Osteoblast (primary cell): ENCODE data around the gene GDPD5. TPM values are rescaled to one million over a fixed set of nuclear protein-coding genes. Genes with fewer than 3 reads are reported as not detected.

Experiments
- DNase-seq: peaks from one replicate; pipeline ENCODE4 v3.0.0; 2011; ENCODE audit warnings: low spot score, mixed read lengths; ENCODE audit not compliant: insufficient read length; ENCODE audit errors: missing footprints
- H2AFZ ChIP-seq: 2 replicates; pipeline ENCODE4 v1.6.0; 2011; ENCODE audit warnings: mild to moderate bottlenecking, low read length
- H3K27ac ChIP-seq: 2 replicates; pipeline ENCODE4 v1.5.1; 2011; ENCODE audit warnings: mild to moderate bottlenecking, low read depth, low read length, moderate library complexity
- H3K27me3 ChIP-seq: 2 replicates; pipeline ENCODE4 v1.6.0; 2012; ENCODE audit warnings: mild to moderate bottlenecking, control low read depth, inconsistent platforms, low read length, moderate library complexity; ENCODE audit not compliant: insufficient read depth
- H3K36me3 ChIP-seq: 2 replicates; pipeline ENCODE4 v1.5.1; 2011; ENCODE audit warnings: mild to moderate bottlenecking, low read length, control low read depth, moderate library complexity; ENCODE audit not compliant: insufficient read depth
- H3K4me1 ChIP-seq: 2 replicates; pipeline ENCODE4 v1.5.1; 2011; ENCODE audit warnings: mild to moderate bottlenecking, low read length, control low read depth, moderate library complexity; ENCODE audit not compliant: insufficient read depth
- H3K4me2 ChIP-seq: 2 replicates; pipeline ENCODE4 v1.6.0; 2011; ENCODE audit warnings: mild to moderate bottlenecking, low read length; ENCODE audit not compliant: insufficient read depth
- H3K4me3 ChIP-seq: fragments of 200-600 bp; sonication (generic); 3 replicates; pipeline ENCODE4 v1.5.1; 2012; ENCODE audit warnings: mild to moderate bottlenecking, low read length, inconsistent platforms; ENCODE audit not compliant: insufficient read depth
- H3K79me2 ChIP-seq: 2 replicates; pipeline ENCODE4 v1.6.0; 2012; ENCODE audit warnings: mild to moderate bottlenecking, low read length, control low read depth, inconsistent platforms; ENCODE audit not compliant: insufficient read depth
- H3K9me3 ChIP-seq: 2 replicates; pipeline ENCODE4 v1.5.1; 2011; ENCODE audit warnings: low read depth, low read length, control low read depth
- H4K20me1 ChIP-seq: 2 replicates; pipeline ENCODE4 v1.6.0; 2012; ENCODE audit warnings: mild to moderate bottlenecking, low read length, control low read depth; ENCODE audit not compliant: insufficient read depth
- CTCF ChIP-seq: IDR thresholded peaks from 2 replicates; pipeline ENCODE4 v1.5.1; 2011; ENCODE audit warnings: mild to moderate bottlenecking, low read depth, low read length, moderate library complexity; ENCODE audit errors: extremely low read depth
- total RNA-seq: library from RNA; depleted of rRNA; stranded (reverse); fragments of >200 nt; gene quantifications from 2 replicates; pipeline ENCODE4 v1.2.3, GENCODE V29; 2012

Gene GDPD5
- total RNA-seq, 1 donor = 13.4 TPM

GRCh38 chr11:75538150-75538942, 12.6 kb upstream of the GDPD5 start:
- Histone ChIP-seq H3K27me3 (peaks cover 3% of the 10 kb centered on the region), H3K79me2 (no peaks in the 10 kb centered on the region), H3K36me3 (no peaks in the 10 kb centered on the region), H4K20me1 (no peaks in the 10 kb centered on the region), H3K4me3 (no peak overlapping the region), H3K4me1 (peaks cover 6% of the 10 kb centered on the region), H3K9me3 (no peaks in the 10 kb centered on the region), H3K4me2 (no peak overlapping the region), H2AFZ (no peak overlapping the region), H3K27ac (no peak overlapping the region)
- TF ChIP-seq CTCF = no peak
- peak; percentile 34 for DNase-seq

- Histone ChIP-seq H3K9me3 (no peaks in the 10 kb centered on the region), H3K36me3 (no peaks in the 10 kb centered on the region), H3K27me3 (peaks cover 3% of the 10 kb centered on the region), H3K4me2 (no peak overlapping the region), H3K79me2 (no peaks in the 10 kb centered on the region), H3K4me3 (no peak overlapping the region), H4K20me1 (no peaks in the 10 kb centered on the region), H3K27ac (no peak overlapping the region), H2AFZ (no peak overlapping the region), H3K4me1 (peaks cover 6% of the 10 kb centered on the region)
- no peak for TF ChIP-seq CTCF
- no peak for DNase-seq
Observed at GRCh38 chr11:75537740-75538139, 12.0 kb upstream of the GDPD5 start.

GRCh38 chr11:75536786-75537641, 11.3 kb upstream of the GDPD5 start:
- no peaks in the 10 kb centered on the region for H3K79me2 ChIP-seq
- no peak overlapping the region for H2AFZ ChIP-seq
- H4K20me1 ChIP-seq = no peaks in the 10 kb centered on the region
- peak; percentile 69 for DNase-seq
- peaks cover 6% of the 10 kb centered on the region for H3K4me1 ChIP-seq
- no peaks in the 10 kb centered on the region for H3K9me3 ChIP-seq
- peaks cover 3% of the 10 kb centered on the region for H3K27me3 ChIP-seq
- H3K4me3 ChIP-seq = no peak overlapping the region
- no peak overlapping the region for H3K4me2 ChIP-seq
- no peaks in the 10 kb centered on the region for H3K36me3 ChIP-seq
- no peak for TF ChIP-seq CTCF
- H3K27ac ChIP-seq = no peak overlapping the region

GRCh38 chr11:75535071-75535470, 9.3 kb upstream of the GDPD5 start:
- no peak for TF ChIP-seq CTCF
- Histone ChIP-seq H3K27ac (no peak overlapping the region), H3K36me3 (no peaks in the 10 kb centered on the region), H3K4me1 (peaks cover 6% of the 10 kb centered on the region), H3K9me3 (no peaks in the 10 kb centered on the region), H3K4me3 (no peak overlapping the region), H4K20me1 (no peaks in the 10 kb centered on the region), H2AFZ (no peak overlapping the region), H3K4me2 (no peak overlapping the region), H3K27me3 (peaks cover 3% of the 10 kb centered on the region), H3K79me2 (no peaks in the 10 kb centered on the region)
- peak; percentile 78 for DNase-seq
